ENCODE data around the gene LSR. TPM values are rescaled to one million over a fixed set of nuclear protein-coding genes. Genes with fewer than 3 reads are reported as not detected.

The LSR gene, protein sequence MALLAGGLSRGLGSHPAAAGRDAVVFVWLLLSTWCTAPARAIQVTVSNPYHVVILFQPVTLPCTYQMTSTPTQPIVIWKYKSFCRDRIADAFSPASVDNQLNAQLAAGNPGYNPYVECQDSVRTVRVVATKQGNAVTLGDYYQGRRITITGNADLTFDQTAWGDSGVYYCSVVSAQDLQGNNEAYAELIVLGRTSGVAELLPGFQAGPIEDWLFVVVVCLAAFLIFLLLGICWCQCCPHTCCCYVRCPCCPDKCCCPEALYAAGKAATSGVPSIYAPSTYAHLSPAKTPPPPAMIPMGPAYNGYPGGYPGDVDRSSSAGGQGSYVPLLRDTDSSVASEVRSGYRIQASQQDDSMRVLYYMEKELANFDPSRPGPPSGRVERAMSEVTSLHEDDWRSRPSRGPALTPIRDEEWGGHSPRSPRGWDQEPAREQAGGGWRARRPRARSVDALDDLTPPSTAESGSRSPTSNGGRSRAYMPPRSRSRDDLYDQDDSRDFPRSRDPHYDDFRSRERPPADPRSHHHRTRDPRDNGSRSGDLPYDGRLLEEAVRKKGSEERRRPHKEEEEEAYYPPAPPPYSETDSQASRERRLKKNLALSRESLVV
- total RNA-seq = 10 to 100 TPM; 18.1 to 30.2 (median 21.6) TPM
- 10 to 100 TPM; 10.9 to 17.4 (median 11.2) TPM for polyA plus RNA-seq
- long read RNA-seq, donor 1, partial matches to known transcripts = 0 of 2 reads
- long read RNA-seq, donor 1, other reads (novel, unspliced or antisense) = 0 of 2 reads
- long read RNA-seq, donor 2, partial matches to known transcripts = 0 of 2 reads
- long read RNA-seq, donor 2, other reads (novel, unspliced or antisense) = 0 of 2 reads

DNA sequence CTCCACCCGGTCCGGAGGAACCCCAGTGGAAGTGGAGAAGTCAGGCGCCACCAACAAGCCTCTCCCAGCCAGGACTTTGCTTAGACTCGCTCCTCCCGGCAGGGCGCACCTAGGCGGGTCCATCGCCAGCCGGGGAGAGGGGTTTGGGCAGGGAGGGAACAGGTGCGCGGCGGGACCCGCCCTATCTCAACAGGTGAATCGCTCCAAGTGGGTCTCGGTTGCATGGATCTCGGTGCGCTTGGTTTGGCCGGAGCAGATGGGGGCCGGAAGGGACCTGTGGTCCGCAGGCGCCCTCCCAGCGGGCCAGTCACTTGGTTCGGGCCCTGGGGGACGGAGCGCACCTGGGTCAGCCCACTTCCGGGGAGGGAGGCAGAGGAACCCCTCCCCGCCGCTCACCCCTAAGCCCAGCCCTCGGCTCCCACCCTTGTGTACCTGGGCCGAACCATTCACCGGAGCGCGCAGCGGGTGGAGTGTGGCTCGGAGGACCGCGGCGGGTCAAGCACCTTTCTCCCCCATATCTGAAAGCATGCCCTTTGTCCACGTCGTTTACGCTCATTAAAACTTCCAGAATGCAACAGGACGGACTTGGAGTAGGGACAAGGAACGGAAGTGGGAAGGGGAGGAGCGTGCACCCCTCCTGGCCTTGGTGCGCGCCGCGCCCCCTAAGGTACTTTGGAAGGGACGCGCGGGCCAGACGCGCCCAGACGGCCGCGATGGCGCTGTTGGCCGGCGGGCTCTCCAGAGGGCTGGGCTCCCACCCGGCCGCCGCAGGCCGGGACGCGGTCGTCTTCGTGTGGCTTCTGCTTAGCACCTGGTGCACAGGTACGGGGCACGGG, at the start of gene LSR:
TSS of gene LSR (plus strand) at position 693 of the 836 bp plus-strand sequence. CDS start at position 714, 21 bp downstream.
- peak; percentile 94 for DNase-seq
- 0 to 2% (median 0%) methylated on average over 21 to 69 of the region's 69 CpGs for WGBS, 5 donors
- Histone ChIP-seq H3K4me3 (peak within 1 kb of the TSS; percentile 54 to 89 (median 58)), H3K9me3 (peaks cover 0 to 11% (median 0%) of the 10 kb centered on the region in 8 donors), H3K4me1 (peaks cover 13 to 50% (median 36%) of the 10 kb centered on the region in 6 donors), H3K27ac (peak within 1 kb of the TSS; percentile 72 to 90 (median 81)), H3K27me3 (replicated peaks in 1 of 7) (peaks cover 0 to 43% (median 11%) of the 10 kb centered on the region in 7 donors), H3K36me3 (peaks cover 0 to 15% (median 0%) of the 10 kb centered on the region in 6 donors)
- TF ChIP-seq, protein P1, sequence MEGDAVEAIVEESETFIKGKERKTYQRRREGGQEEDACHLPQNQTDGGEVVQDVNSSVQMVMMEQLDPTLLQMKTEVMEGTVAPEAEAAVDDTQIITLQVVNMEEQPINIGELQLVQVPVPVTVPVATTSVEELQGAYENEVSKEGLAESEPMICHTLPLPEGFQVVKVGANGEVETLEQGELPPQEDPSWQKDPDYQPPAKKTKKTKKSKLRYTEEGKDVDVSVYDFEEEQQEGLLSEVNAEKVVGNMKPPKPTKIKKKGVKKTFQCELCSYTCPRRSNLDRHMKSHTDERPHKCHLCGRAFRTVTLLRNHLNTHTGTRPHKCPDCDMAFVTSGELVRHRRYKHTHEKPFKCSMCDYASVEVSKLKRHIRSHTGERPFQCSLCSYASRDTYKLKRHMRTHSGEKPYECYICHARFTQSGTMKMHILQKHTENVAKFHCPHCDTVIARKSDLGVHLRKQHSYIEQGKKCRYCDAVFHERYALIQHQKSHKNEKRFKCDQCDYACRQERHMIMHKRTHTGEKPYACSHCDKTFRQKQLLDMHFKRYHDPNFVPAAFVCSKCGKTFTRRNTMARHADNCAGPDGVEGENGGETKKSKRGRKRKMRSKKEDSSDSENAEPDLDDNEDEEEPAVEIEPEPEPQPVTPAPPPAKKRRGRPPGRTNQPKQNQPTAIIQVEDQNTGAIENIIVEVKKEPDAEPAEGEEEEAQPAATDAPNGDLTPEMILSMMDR (IDR thresholded peaks at IDR 0.05 in 8 of 11, conservative IDR thresholded peaks at IDR 0.05 in 3 of 11) = peak in 1 of 11 experiments; percentile 10
- TF ChIP-seq POLR2AphosphoS5 (IDR thresholded peaks at IDR 0.05) (peak; percentile 76 to 82 (median 77)), POLR2A (IDR thresholded peaks at IDR 0.05) (peak in 1 of 3 donors; percentile 32)
- intact Hi-C loops (cut with DNase I; ENCODE audit: low total_unique reads) = no loop called here

DNA sequence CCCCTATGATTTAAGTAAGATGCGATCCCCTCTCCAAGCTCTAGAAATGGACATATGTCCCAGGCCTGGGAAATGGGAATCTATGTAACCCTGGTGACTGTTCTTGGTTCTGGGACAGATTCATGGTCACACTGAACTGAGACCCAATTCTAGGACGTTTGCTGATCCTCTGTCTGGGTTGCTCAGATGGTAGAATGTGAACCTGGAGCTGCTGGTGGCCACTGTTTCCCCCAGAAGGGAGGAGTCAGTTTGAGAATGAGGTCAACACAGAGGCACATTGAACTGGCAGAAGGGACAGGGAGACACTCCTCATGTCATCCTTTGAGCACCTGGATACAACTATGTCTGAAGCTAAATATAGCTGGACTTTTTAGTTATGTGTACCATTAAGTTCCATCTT, 49.3 kb upstream of the LSR start:
- no peak for DNase-seq
- Histone ChIP-seq H3K27me3 (replicated peaks in 1 of 7) (no peaks in the 10 kb centered on the region), H3K9me3 (no peaks in the 10 kb centered on the region), H3K4me3 (no peak overlapping the region), H3K4me1 (peaks cover 0 to 15% (median 5%) of the 10 kb centered on the region in 6 donors), H3K36me3 (no peaks in the 10 kb centered on the region), H3K27ac (no peak overlapping the region)
- intact Hi-C loops (cut with DNase I; ENCODE audit: low total_unique reads) = no loop called here
- TF ChIP-seq, protein P1 (IDR thresholded peaks at IDR 0.05 in 8 of 11, conservative IDR thresholded peaks at IDR 0.05 in 3 of 11) = no peak
- TF ChIP-seq POLR2AphosphoS5 (IDR thresholded peaks at IDR 0.05) (no peak), POLR2A (IDR thresholded peaks at IDR 0.05) (no peak)
- 58 to 78% (median 66%) methylated on average over 2 of the region's 2 CpGs for WGBS, 5 donors

DNA sequence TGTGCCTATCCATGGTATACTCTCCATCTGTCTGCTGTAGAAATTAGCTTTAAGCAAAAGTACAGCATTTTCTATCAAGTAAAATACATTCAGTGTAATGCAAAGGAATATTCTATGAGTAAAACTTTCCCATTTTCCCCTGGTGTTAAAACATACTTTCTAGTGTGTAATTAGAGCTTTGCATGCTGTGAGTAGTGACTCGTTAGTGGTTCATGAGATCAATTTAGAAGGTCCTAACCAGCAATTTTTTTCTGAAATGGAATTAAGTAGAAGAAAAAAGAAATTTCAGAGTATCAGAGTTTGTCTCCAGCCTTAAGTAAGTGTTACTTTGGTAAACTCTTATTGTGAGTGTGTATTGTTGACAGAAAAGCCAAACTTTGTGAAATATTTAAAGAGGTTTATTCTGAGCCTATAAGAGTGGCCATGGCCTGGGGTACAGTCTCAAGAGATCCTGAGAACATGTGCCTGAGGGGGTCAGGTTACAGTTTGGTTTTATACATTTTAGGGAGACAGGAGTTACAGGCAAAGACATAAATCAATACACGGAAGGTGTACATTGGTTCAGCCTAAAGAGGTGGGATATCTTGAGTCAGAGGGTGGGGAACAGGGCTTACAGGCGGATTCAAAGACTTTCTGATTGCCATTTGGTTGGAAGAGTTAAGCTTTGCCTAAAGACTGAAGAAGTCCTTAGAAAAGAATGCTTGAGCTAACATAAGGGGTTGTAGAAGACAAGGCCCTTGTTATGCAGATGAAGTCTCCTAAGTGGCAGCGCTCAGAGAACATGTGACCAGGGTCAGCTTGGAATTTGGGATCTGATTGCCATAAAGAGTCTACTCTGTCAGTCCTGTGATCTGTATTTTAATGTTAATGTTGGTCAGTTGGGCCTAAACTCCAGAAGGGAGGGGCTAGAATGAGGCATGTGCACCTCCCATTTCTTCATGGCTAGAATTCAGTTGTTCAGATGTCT, 45.8 kb upstream of the LSR start:
- TF ChIP-seq POLR2A (IDR thresholded peaks at IDR 0.05) (no peak), POLR2AphosphoS5 (IDR thresholded peaks at IDR 0.05) (no peak)
- TF ChIP-seq, protein P1 (IDR thresholded peaks at IDR 0.05 in 8 of 11, conservative IDR thresholded peaks at IDR 0.05 in 3 of 11) = no peak
- peak overlapping the region in 3 of 8 donors; percentile 84 to 98 (median 89) for H3K27ac ChIP-seq
- H3K4me3 ChIP-seq = no peak overlapping the region
- intact Hi-C loops (cut with DNase I; ENCODE audit: low total_unique reads) = loop anchor here (10.0 kb wide), 1 partner anchor 48 kb away; the partner anchor contains the start of gene FXYD5
- DNase-seq = no peak
- H3K9me3 ChIP-seq = peaks cover 0 to under 1% (median 0%) of the 10 kb centered on the region in 8 donors
- WGBS, 5 donors = 88 to 92% (median 90%) methylated on average over 4 of the region's 4 CpGs
- peaks cover 24 to 50% (median 39%) of the 10 kb centered on the region in 6 donors for H3K4me1 ChIP-seq
- no peaks in the 10 kb centered on the region for H3K36me3 ChIP-seq
- H3K27me3 ChIP-seq (replicated peaks in 1 of 7) = no peaks in the 10 kb centered on the region
